Astrocyte (in vitro differentiated cells and primary cell): ENCODE measurements around the gene B4GALNT2.

Source experiments
- EZH2 ChIP-seq: IDR thresholded peaks from 2 replicates; pipeline ENCODE4 v1.6.1; 2012; ENCODE audit warnings: mild to moderate bottlenecking, low read length, inconsistent platforms; ENCODE audit not compliant: insufficient read depth
- TF ChIP-seq, protein P1 (sequence below): IDR thresholded peaks from 2 replicates; pipeline ENCODE4 v1.5.1; 2011; ENCODE audit warnings: low read depth, mild to moderate bottlenecking, inconsistent platforms, low read length, moderate library complexity; ENCODE audit not compliant: insufficient read depth

DNA sequence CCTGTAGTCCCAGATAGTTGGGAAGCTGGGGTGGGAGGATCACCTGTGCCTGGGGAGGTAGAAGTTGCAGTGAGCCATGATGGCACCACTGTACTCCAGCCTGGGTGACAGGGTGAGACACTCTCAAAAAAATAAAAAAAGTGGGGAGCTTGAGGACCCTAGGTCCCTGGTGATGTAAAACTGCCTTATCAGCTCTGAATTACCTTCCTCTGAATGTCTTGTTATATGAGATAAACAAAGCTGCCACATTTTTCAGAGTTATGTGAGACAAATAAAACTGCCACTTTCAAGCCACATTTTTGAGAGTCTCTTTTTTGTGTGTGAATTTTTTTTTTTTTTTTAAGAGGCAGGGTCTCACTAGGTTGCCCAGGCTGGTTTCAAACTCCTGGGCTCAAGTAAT, 32.0 kb upstream of the B4GALNT2 start:
- TF ChIP-seq, protein P1, sequence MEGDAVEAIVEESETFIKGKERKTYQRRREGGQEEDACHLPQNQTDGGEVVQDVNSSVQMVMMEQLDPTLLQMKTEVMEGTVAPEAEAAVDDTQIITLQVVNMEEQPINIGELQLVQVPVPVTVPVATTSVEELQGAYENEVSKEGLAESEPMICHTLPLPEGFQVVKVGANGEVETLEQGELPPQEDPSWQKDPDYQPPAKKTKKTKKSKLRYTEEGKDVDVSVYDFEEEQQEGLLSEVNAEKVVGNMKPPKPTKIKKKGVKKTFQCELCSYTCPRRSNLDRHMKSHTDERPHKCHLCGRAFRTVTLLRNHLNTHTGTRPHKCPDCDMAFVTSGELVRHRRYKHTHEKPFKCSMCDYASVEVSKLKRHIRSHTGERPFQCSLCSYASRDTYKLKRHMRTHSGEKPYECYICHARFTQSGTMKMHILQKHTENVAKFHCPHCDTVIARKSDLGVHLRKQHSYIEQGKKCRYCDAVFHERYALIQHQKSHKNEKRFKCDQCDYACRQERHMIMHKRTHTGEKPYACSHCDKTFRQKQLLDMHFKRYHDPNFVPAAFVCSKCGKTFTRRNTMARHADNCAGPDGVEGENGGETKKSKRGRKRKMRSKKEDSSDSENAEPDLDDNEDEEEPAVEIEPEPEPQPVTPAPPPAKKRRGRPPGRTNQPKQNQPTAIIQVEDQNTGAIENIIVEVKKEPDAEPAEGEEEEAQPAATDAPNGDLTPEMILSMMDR: no peak
- TF ChIP-seq EZH2: no peak
